Stromal cell of bone marrow (primary cell): ENCODE results near the gene KRT7.

Experiments
- DNase-seq: peaks from one replicate; pipeline ENCODE4 v3.0.0-alpha.2; 2012; ENCODE audit warnings: low read depth

KRT7 gene

DNA sequence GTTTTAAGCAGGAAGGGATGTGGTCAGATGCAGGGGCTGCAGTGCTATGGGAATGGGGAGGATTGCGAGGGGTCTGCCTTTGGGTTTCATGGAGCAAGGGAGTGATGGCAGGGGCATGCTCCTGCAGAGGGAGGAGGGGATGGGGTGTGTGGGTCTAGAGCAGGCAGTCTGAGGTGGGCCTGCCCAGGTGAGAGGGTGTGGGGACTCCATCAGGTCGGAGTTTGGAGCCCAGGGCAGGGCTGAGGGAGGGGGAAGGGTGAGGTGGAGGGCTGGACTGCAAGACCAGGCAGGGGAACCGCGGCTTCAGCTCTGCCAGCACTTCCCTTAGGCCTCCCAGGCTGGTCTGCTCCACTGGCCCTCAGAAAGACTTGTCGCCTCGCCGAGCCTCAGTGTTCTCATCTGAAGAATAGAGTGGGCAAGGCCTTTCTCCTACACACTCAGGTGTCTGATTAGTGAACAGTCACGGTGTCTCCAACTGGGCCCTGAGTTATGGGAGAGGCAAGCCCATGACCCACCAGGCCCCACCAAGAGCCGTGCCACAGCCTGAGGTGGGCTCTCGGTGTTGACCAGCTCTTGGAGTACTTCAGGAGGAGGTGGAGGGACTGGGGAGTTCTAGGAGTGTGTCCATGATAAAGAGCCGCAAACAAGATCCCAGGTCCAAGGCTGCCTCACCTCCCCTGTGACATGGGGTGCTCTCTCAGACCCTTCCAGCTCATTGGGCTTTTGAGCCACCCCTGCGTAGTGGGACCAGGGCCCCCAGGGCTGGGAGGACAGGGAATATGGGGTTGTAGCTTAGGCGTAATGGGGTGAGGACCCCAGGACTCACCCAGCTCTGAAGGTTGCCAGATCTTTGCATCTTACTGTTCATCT is 21.1 kb upstream of the KRT7 start:
- no peak for DNase-seq

DNA sequence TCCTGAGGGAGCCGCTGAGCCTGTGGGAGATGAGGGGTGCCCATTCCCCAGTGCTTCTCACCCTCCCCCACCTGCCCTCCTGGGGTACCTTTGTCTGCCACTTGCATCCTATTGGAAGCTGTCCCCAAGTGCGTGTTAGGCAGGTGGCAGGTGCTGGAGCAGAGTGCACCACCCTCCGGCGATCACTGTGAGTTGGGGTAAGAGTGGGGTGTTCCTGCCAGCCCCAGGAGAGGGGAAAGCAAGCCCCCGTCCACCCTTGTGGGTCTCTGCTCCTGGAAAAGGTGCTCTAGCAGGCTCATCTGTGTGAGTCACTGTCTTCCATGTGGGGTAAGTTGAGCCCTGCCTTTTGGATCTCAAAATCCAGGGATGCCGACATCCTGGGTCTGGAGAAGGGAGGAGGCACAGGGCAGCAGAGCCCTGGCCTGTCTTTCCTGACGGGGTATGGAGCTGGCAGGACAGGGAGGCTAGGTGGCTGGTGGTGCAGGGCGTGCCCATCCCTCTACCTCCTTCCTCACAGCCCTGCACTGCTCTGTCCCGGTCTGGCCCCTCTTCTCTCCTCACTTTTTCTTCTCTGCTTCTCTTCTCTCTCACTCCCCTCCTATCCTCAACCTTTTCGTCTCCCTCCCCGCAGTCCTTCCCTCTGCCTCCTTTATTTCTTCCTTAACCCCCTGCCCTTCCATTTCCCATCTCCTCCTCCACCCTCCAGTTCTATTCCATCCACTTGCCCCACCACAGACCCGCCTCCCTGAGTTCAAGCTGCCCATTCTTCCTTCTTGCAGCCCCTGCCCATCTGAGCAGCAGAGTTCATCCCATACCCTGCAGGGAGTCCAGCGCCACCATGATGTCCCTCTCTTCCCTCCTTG is 20.1 kb upstream of the KRT7 start:
- DNase-seq, result no peak

DNA sequence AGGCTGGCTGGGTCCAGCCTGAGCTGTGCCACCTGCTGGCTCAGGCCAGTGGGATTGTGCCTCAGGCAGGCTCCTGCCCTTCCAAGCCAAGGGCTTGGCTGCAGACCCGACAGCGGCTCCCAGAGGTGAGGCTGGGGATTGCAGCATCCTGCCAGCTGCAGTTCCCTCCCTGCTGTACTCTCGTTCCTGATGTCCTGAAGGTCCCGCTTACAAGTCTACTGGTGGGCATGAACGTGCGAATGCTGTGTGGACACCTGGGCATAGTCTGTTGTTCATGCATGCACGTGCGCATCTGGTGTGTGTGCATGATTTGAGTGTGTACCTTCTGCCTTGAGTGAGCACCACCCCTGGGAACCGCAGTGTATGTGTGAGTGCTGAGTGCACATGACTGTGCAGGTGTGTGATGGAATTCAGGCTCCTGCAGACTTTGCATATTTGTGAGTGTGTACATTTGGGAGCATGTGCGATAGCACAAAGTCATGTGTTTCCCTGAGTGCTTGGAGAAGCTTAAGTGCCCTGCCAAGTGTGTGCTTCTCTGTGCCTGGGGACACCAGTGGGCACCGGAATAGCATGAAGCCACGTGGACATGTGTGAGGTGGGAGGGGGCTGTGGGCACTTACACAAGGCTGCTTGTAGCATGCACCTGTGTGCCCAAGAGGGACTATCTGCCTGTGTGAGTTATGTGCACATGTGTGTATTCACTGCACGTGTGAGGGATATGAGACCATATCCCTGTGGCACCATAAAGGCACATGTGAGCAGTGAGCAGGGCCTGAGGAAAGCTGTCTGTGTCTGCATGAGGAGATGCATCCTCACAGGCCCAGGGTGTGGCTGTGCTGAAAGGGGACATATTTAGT is 19.3 kb upstream of the KRT7 start:
- DNase-seq, result peak; percentile 58

DNA sequence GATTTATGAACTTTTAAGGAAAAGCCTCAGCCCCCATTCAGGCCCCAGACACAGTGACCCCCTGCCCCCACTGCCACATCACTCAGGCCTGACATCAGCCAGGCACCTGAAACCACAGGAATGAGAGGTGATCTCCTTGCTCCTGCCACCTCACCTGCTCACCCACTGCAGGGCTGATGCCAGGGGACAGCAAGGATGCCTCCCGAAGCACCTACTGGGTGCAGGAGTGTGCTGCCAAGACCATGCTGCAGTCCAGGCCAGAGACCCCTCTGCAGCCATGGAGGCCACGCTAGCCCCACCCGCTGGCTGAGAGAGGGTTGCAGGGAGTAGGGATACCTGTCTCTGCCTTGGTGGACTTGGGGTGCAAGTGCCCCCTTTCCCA is 18.6 kb upstream of the KRT7 start:
- no peak for DNase-seq

DNA sequence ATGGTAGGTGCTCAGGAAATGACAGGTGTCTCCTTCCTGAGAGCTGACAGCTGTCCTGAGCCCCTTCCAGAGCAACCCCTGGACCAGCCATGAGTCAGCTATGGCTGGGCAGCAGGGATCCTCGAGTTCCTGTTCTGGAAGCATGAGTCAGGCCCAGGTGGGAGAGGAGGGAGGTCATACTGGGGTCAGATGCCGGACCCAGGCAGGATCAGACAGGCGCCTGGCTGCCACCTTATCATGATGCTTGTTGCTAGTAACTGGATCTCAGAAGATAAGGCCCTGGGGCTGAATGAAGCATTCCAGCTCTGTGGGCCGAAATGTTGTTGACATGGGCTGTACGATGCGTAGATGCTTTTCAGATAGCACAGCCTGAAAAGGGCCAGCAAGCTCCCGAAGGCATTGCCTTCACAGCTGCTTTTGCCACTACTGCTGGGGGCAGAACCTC is 17.4 kb upstream of the KRT7 start:
- no peak for DNase-seq

DNA sequence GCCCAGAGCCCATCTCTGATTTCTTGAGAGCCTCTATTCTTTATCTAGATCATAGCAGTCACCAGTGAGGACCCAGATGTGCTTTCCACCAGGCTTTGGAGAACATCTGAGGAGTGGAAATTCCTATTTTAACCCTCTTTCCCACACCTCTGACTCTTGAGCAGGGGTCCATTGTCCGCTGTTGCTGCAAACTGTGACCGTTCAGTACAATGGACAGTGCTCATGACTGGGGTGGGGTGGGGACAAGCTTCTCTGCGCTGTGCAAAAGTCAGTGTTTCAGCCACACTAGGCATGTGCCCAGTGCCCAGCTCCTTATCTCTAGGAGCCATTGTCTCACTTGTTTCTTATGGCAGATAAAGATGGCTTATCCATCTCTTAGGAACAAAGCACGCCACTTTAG is 16.9 kb upstream of the KRT7 start:
- no peak for DNase-seq

DNA sequence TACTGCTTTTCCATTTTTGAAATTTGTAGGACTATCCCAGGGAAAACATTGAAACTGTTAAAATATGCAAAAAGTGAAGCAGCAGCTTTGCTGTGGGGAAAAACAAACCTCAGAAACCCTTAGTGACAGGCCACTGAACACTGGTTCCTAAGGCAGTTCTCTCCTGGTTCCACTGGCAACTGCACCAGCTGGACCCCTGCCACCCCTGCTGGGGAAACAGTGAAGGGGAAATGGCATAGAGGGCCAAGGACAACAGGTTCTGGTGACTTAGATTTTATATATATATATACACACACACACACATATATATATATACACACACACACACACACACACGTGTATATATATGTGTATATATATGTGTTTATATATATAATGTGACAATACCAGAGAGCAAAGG is 16.2 kb upstream of the KRT7 start:
- DNase-seq, result no peak

DNA sequence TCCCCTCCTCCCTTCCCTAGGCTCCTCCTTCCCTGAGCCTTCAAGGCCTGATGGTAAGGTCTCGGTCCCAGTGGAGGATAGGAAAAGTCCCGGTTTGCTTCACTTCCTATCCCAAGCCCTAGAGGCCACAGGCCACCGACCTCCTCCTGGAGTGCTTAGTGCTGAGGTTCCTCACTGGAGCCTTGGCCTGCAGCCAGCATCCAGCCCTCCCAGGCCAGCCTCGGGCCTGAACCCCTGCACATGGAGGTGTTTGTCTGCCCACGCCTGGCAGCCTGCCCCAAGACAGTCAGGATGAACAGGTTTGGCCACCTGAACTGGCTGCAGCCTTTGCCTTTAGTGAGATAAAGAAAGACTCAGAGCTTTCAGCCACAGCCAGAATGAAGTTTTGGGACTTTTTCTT is 15.8 kb upstream of the KRT7 start:
- DNase-seq, result no peak

DNA sequence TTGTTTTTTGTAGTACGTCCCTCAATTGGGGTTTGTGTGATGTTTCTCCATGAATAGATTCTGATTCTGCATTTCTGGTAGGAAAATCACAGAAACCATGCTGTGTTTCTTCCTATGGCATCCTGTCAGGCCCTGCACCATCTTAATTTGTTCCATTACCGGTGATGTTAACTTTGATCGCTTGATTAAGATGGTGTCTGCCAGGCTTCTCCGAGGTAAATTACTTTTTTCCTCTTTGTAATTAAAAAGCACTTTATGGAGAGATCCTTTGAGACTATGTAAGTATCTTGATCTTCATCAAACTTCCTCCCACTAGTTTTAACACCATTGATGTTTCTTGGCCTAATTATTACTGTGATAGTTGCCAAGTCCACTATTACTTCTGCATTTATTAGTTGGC is 15.0 kb upstream of the KRT7 start:
- DNase-seq, result no peak

DNA sequence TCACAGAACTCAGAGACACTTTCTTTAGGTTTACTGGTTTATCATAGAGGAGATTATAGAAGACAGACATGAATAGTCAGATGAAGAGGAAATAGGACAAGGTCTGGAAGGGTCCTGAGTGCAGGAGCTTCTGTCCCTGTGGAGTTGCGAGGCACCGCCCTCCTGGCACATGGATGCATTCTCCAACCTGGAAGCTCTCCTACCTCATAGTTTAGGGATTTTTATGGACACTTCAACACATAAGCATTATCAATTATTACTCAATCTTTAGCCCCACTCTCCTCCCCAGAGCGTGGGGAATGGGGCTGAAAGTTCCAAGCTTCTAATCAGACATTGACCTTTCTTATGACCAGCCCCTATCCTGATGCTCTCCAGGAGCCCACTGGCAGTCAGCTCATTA is 12.6 kb upstream of the KRT7 start:
- no peak for DNase-seq

DNA sequence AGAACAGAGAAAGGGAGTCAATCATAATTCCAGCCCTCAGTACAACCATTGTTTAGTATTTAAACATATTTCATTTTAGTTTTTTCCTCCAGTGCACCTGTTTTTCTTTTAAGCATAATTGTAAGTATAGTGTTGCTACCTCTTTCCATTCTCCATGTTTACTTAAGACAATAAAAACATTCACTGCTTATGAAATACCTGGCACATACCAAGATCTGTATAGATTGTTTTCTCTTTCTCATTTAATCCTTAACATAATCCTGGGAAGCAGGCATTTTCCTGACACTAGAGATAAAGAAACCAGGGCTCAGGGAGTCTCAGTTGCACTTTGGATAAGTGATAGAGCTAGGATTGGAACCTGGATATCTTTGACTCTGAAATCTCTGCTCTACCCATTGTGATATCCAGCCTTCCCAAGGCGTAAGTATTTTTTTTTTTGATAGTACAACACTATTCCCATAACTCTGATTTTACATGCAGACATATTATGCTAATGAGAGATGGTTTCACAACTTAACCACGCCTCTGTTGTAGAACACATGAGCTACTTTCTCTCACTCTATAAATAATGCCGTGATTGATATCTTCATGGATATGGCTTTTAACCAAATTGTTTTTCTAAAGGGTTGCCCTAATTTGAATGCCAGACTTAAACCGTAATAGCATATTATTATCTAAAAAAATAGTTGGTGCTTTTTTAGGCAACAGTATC is 11.8 kb upstream of the KRT7 start:
- DNase-seq, result no peak

DNA sequence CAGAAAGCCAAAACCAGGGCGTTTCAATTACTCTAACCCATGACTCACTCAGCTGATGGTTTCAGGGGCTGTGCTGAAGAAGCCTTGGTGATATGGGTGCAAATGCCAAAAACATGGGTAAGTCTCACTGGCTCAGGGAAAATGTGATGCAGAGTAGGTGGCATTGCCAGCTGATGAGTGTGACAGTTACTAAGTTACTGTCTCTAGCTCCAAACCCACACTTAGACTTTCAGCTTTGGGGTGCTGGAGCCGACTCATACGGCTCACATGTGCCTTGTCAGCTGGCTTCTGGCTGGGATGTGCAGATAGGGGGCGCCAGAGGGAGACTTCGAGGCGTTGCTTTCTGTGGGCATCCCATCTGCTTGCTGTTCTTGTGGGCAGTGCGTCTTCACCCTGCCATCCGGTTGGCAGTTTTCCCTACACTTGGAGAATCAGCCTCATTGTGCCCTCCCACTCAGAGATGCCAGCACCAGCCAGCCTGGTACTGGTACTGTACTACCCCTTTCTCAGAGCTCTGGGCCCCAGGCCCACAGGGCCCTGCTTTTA is 11.1 kb upstream of the KRT7 start:
- peak; percentile 41 for DNase-seq

DNA sequence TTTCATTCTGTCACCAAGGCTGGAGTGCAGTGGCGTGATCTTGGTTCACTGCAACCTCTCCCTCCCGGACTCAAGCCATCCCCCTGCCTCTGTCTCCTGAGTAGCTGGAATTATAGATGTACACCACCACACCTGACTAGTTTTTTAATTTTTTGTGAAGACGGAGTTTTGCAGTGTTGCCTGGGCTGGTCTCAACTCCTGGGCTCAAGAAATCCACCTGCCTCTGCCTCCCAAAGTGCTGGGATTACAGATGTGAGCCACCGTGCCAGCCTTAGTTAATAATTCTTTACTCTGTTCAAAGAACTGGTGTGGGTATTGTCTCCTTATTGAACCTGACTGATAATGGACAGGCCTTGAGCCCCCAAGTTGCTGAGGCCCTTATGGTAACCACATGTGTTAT is 10.4 kb upstream of the KRT7 start:
- DNase-seq, result no peak

DNA sequence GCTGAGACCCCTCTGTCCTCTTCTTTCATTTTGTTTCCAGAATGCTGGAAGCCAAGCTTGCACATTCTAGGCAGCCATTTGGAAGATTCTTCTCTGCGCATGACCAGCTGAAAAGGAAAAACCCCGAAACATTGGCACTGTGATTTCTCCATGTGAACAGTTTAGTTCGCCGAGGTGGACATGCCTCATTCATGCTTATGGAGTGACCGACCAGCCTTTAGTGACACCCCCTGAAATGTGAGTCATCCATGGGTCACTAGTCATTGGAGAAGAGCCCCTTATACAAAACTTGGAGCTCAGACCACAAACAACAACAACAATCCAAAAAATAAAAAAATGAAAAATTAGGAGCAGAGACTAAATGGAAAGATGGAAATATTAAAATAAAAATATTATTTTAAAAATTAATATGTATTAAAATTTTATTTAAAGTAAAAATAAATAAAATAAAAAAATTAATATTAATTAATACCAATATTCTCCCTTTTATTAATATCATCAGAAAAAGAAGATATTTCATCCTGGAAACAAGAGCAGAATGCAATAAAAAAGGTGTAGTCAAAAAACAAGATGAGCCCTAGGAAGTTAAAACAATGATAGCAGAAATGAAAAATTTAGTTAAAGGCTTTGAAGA is 9.5 kb upstream of the KRT7 start:
- no peak for DNase-seq

DNA sequence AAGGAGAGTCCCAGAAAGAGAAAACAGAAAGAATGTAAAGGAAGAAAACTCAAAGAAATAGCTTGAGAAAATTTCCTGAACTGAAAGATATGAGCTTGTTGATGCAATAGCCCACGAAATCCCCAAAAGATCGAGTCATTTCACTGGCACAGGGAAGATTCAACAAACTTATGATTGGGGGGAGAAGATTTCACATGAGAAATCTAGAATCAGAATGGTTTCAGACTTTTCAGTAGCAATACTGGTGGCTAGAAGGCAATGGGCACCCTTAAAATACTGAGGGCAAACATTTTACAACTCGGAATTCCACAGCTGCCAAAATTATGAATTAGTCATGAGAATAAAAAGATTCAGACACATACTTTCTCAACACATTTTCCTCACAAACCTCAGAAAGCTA is 8.9 kb upstream of the KRT7 start:
- peak; percentile 51 for DNase-seq

DNA sequence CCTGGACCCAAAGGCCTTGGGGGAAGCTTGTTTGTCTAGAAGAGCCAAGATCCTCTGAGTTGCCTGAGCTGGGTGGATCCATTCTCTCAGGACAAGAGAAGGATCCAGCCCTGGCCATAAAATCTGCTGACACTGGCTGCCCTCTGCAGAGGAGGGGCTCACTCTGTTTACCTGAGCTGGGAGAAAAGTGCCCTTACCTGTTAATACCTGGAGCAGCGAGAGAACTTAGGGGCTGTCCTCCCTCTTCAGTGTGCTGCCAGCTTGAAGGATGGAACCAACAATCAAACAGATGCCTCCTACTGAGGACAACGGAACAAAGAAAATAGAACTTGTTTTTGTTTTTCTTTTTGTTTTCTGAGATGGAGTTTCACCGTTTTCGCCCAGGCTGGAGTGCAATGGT is 7.3 kb upstream of the KRT7 start:
- DNase-seq, result no peak

DNA sequence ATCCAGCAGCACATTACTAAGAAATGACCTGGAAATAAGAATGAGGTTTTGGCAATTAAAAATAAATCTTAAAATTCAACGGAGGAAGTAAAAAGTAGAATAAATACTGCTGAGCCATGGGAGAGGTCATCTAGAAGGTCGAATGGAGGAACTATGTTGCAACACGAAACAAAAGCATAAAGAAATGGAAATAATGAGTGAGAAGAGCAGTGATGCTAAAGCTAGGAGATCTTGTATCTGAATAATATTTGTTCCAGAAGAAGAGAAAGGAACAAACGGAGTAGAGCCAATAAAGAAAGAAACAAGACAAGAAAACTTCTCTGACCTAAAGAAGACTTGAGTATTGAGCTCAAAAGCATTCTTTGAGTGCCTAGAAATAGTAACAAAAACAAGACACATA is 6.6 kb upstream of the KRT7 start:
- no peak for DNase-seq

DNA sequence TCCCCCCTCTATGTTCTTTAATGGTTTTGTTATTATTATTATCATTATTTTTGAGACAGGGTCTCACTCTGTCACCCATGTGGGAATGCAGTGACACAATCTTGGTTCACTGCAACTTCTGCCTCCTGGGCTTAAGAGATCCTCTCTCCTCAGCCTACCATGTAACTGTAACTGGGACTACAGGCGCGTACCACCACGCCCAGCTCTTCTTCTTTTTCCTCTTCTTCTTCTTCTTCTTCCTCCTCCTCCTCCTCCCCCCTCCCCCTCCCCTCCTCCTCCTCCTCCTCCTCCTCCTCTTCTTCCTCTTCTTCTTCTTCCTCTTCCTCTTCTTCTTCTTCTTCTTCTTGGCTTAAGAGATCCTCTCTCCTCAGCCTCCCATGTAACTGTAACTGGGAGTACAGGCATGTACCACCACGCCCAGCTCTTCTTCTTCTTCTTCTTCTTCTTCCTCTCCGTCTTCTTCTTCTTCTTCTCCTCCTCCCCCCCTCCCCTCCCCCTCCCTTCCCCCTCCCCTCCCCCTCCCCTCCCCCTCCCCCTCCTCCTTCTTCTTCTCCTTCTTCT is 5.4 kb upstream of the KRT7 start:
- DNase-seq, result no peak

DNA sequence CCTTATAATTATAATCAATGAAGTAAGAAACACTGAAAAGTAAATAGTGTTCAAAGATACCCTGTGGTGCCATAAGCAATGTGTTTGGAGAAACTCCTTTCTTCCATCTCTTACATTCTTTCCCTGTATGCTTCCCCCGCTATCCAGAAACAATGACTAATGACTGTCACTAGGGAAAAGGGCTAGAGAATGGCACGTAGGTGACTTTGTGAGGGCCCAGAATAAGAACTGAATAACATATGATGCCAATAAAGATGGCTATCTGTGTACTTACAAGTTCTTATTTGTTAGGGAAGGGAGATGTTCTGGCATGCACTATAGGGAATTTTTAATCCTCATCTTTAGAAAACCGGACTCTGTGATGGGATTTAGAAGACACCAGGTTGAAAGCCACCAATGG is 4.7 kb upstream of the KRT7 start:
- DNase-seq, result no peak

DNA sequence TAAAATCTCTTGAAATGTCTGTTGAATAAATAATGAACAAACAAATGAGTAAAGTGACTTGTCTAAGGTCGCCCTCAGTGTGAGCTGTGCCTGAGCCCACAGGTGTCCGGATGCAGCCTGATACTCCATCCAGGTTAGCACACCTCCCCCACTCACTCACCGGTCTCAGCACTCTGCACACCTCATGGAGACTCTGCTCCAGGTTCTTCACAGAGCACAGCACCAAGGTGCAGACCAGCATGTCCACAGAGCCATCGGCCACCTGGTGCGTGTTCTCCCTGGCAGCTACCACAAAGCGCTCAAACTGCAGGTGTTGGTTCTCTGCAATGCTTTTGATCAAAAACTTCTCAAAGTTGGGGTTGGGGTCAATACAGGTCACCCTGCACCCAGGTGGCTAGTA is 4.1 kb upstream of the KRT7 start:
- DNase-seq, result no peak
